HEK293 (cell line): Measurements from ENCODE around the gene LIPE.

Experiments used
- AEBP2 ChIP-seq: fragments of 450-650 bp; formaldehyde crosslinking; IDR thresholded peaks from 2 replicates; pipeline ENCODE4 v1.5.1; 2016; ENCODE audit warnings: missing biosample characterization, missing genetic modification characterization, borderline replicate concordance
- ELK4 ChIP-seq: IDR thresholded peaks from 2 replicates; pipeline ENCODE4 v1.6.1; 2011; ENCODE audit warnings: mild to moderate bottlenecking, low read depth, low read length, borderline replicate concordance
- GLIS2 ChIP-seq: fragments of 450-650 bp; formaldehyde crosslinking; IDR thresholded peaks from 2 replicates; pipeline ENCODE4 v1.5.1; 2016; ENCODE audit warnings: missing biosample characterization, missing genetic modification characterization
- WT1 ChIP-seq: fragments of 450-650 bp; formaldehyde crosslinking; IDR thresholded peaks from 2 replicates; pipeline ENCODE4 v1.5.1; 2016; ENCODE audit warnings: missing biosample characterization, missing genetic modification characterization
- ZBTB10 ChIP-seq: fragments of 450-650 bp; formaldehyde crosslinking; IDR thresholded peaks from 2 replicates; pipeline ENCODE4 v1.5.1; 2016; ENCODE audit warnings: missing biosample characterization, missing genetic modification characterization
- ZIC2 ChIP-seq: fragments of 450-650 bp; formaldehyde crosslinking; IDR thresholded peaks from 2 replicates; pipeline ENCODE4 v1.5.1; 2016; ENCODE audit warnings: missing biosample characterization, missing genetic modification characterization
- ZNF148 ChIP-seq: fragments of 450-650 bp; formaldehyde crosslinking; IDR thresholded peaks from 2 replicates; pipeline ENCODE4 v1.5.0; 2017; ENCODE audit warnings: missing biosample characterization, missing genetic modification characterization, borderline replicate concordance
- ZNF18 ChIP-seq: fragments of 450-650 bp; formaldehyde crosslinking; IDR thresholded peaks from 2 replicates; pipeline ENCODE4 v1.5.1; 2016; ENCODE audit warnings: missing biosample characterization, missing genetic modification characterization
- ZNF274 ChIP-seq, 2 experiments: fragments of 200-500 bp in 1 of 2; fragments of 450-650 bp in 1 of 2; sonication (Bioruptor generic) in 1 of 2; formaldehyde crosslinking in 1 of 2; IDR thresholded peaks; 2 replicates each; pipeline versions ENCODE4 v1.5.1 to v1.6.1; 2014 to 2016; ENCODE audit warnings: borderline replicate concordance in 1 of 2, inconsistent platforms in 1 of 2, low read length in 1 of 2, missing biosample characterization in 1 of 2, missing genetic modification characterization in 1 of 2
- ZNF280C ChIP-seq: fragments of 450-650 bp; formaldehyde crosslinking; IDR thresholded peaks from 2 replicates; pipeline ENCODE4 v1.5.1; 2016; ENCODE audit warnings: missing biosample characterization, missing genetic modification characterization
- ZNF292 ChIP-seq: fragments of 450-650 bp; formaldehyde crosslinking; IDR thresholded peaks from 2 replicates; pipeline ENCODE4 v1.5.1; 2016; ENCODE audit warnings: low read depth, missing biosample characterization, missing genetic modification characterization, borderline replicate concordance
- ZNF341 ChIP-seq: fragments of 450-650 bp; formaldehyde crosslinking; IDR thresholded peaks from 2 replicates; pipeline ENCODE4; 2016; ENCODE audit warnings: low read depth, missing biosample characterization, missing genetic modification characterization
- ZNF362 ChIP-seq: fragments of 450-650 bp; formaldehyde crosslinking; IDR thresholded peaks from 2 replicates; pipeline ENCODE4 v1.5.1; 2016; ENCODE audit warnings: missing biosample characterization, missing genetic modification characterization
- ZNF37A ChIP-seq: fragments of 450-650 bp; IDR thresholded peaks from 2 replicates; pipeline ENCODE4 v1.5.1; 2018; ENCODE audit warnings: missing biosample characterization, missing genetic modification characterization
- ZNF391 ChIP-seq: fragments of 450-650 bp; formaldehyde crosslinking; IDR thresholded peaks from 2 replicates; pipeline ENCODE4 v1.5.1; 2016; ENCODE audit warnings: low read depth, missing biosample characterization, missing genetic modification characterization, borderline replicate concordance
- ZNF48 ChIP-seq: fragments of 450-650 bp; formaldehyde crosslinking; IDR thresholded peaks from 2 replicates; pipeline ENCODE4 v1.5.1; 2016; ENCODE audit warnings: missing biosample characterization, missing genetic modification characterization
- ZNF544 ChIP-seq: fragments of 450-650 bp; formaldehyde crosslinking; IDR thresholded peaks from 2 replicates; pipeline ENCODE4 v1.5.0; 2017; ENCODE audit warnings: missing biosample characterization, missing genetic modification characterization
- ZNF645 ChIP-seq: fragments of 450-650 bp; formaldehyde crosslinking; IDR thresholded peaks from 2 replicates; pipeline ENCODE4; 2016; ENCODE audit warnings: missing biosample characterization, missing genetic modification characterization
- ZNF654 ChIP-seq: fragments of 450-650 bp; formaldehyde crosslinking; IDR thresholded peaks from 2 replicates; pipeline ENCODE4 v1.5.1; 2016; ENCODE audit warnings: low read depth, missing biosample characterization, missing genetic modification characterization
- ZNF792 ChIP-seq: fragments of 450-650 bp; formaldehyde crosslinking; IDR thresholded peaks from 2 replicates; pipeline ENCODE4 v1.5.1; 2016; ENCODE audit warnings: missing biosample characterization, missing genetic modification characterization
- ZNF830 ChIP-seq: fragments of 450-650 bp; IDR thresholded peaks from 2 replicates; pipeline ENCODE4 v1.5.0; 2018; ENCODE audit warnings: missing biosample characterization, missing genetic modification characterization, low read depth, mild to moderate bottlenecking, moderate library complexity

LIPE gene

GRCh38 chr19:42386974-42387707, 40.0 kb downstream of the LIPE start (continued):
- TF ChIP-seq ZNF654 (tag by site-specific recombination) (no peak), ZNF544 (no peak), ZNF292 (tag by site-specific recombination) (no peak), AEBP2 (tag by site-specific recombination) (no peak), ZNF37A (no peak), ZNF645 (tag by site-specific recombination) (no peak), ZNF274 (IDR thresholded peaks at IDR 0.05; ENCODE audit: low read length) (no peak), ZNF274 (tag by site-specific recombination; IDR thresholded peaks at IDR 0.05; ENCODE audit: borderline replicate concordance) (no peak), ZNF341 (tag by site-specific recombination) (no peak), WT1 (tag by site-specific recombination) (no peak), ZNF18 (no peak), ZNF48 (tag by site-specific recombination) (no peak), ZNF830 (no peak), ZNF148 (tag by site-specific recombination) (no peak), ZIC2 (tag by site-specific recombination) (peak; percentile 80), ZNF362 (tag by site-specific recombination) (peak; percentile 78; the same call in 1 of the 2 replicates), GLIS2 (tag by site-specific recombination) (peak; percentile 86), ZBTB10 (tag by site-specific recombination) (peak; percentile 51; the same call in 1 of the 2 replicates), ZNF391 (tag by site-specific recombination) (peak; percentile 78; the same call in 1 of the 2 replicates), ZNF280C (tag by site-specific recombination) (no peak), ELK4 (no peak), ZNF792 (tag by site-specific recombination) (0 out of 2 replicates have a peak, but pooled peaks have one; percentile 49)
